Testis (tissue), 2 donors: ENCODE data around the gene SGSM1.

Experiments used
- CTCF ChIP-seq, 3 experiments: fragments of 450-650 bp in 2 of 3; fragments of 200-600 bp in 1 of 3; sonication (generic) in 1 of 3; IDR thresholded peaks; one replicate each; pipeline ENCODE4 v1.5.1; 2016 to 2019; ENCODE audit warnings: antibody characterized with exemption in 3 of 3, mild to moderate bottlenecking in 2 of 3, moderate library complexity in 1 of 3
- POLR2A ChIP-seq: fragments of 450-650 bp; IDR thresholded peaks from one replicate; pipeline ENCODE4 v1.6.1; 2017; ENCODE audit warnings: antibody characterized with exemption, mild to moderate bottlenecking, moderate library complexity

GRCh38 chr22:24809331-24809730 lies 3.3 kb downstream of the SGSM1 start:
- TF ChIP-seq POLR2A (no peak), CTCF (IDR thresholded peaks at IDR 0.05) (no peak)
